ENCODE results near the gene PHF21B.
A peak's percentile ranks its signal among the peaks of the same experiment; 100 is the strongest.

PHF21B gene

DNA sequence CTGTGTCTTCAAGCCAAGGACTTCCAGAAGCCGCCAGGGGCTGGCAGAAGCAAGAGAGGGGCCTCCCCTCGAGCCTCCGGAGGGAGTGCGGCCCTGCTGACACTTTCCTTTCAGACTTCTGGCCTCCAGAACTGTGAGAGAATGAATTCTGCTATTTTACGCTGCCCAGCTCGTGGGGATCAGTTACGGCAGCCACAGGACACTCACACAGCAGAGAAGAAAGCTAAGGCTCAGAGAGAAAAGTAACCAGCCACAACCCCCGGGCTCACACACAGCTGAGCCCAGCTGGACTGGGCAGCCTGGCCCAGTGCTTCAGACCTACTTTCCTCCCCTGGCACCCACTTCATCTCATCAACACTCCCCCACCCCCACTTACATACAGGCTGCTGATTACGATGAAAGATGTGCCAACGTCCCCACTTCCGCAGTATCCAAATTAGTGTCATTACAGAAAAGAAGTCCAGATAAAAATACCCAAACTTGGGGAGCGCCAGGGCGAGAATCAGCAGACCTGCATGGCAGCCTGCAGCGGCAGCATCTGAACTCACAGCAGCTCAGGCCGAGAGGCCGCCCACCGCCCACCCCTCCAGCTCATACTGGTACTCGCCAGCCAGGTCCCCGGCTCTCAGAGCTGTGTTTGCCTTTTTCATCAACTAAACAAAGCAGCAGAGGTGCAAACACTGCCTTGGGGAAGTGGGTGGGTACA is 15.3 kb downstream of the PHF21B start:
- TF ChIP-seq CTCF (IDR thresholded peaks at IDR 0.05) (no peak), ZFX (IDR thresholded peaks at IDR 0.05; ENCODE audit: borderline replicate concordance) (no peak)

DNA sequence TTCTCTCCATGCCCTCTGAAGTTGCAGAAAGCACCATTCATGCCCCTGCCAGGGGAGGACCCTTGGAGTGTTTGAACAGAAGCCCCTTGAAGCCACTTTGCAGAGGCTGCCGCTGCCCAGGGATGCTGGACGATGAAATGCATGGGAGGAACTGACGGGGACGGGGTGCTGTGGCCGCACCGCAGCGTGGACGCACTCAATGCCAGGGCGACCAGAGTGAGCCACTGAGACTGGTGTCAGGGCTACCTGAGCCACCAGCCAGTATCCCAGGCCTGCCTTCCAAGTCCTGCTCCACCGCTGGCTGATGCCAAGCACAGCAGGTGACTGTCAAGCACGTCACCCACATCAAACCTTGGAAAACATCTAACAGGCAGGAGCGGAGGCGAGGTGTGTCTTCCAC is 17.6 kb downstream of the PHF21B start:
- no peak overlapping the region for H3K27ac ChIP-seq
- TF ChIP-seq CTCF (IDR thresholded peaks at IDR 0.05) (no peak), ZFX (IDR thresholded peaks at IDR 0.05; ENCODE audit: borderline replicate concordance) (no peak)

More for the DNA sequence above, 15.3 kb downstream of the PHF21B start:
- no peak overlapping the region for H3K27ac ChIP-seq

DNA sequence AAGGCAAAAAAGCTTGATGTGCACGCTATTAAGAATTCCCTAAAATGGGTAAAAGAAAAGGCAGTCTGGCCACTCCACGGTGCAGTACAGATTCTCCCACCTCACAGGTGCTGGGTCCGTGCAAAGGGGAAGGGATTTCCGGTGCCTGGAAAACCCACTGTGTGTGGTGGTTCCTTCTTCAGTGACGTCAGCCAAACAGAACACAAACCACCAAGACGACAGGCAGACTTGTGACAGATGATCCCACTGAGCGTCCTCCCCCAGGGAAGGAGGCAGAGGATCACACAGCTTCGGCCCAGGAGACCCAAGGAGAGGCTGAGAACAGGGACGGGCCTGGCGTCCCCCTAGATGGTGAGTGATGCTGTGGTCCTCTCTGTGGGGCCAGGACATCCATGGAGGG is 18.6 kb downstream of the PHF21B start:
- no peak overlapping the region for H3K27ac ChIP-seq
- TF ChIP-seq ZFX (IDR thresholded peaks at IDR 0.05; ENCODE audit: borderline replicate concordance) (no peak), CTCF (IDR thresholded peaks at IDR 0.05) (no peak)

DNA sequence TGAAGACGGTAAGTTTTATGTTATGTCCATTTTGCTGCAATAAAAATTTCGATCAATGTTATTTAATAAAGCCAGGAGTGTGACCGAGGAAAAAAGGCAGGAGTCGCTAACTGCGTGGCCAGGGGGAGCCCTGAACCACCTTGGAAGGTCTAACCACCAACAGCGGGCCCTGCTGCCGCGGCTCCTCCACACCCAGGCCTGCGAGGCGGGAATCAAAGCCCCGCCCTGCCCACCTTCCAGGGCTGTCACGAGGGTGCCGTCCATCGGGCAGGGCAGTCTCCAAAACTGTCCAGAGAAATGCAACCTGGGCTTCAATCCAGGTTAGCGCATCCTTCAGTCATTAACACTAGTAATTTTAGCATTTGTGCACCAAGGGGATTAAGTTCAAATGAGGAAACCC is 19.0 kb downstream of the PHF21B start:
- H3K27ac ChIP-seq: no peak overlapping the region

GRCh38 chr22:44990328-44990727 is 19.5 kb downstream of the PHF21B start:
- TF ChIP-seq CTCF (IDR thresholded peaks at IDR 0.05) (no peak), ZFX (IDR thresholded peaks at IDR 0.05; ENCODE audit: borderline replicate concordance) (no peak)
- H3K27ac ChIP-seq: no peak overlapping the region

More for the DNA sequence above, 19.0 kb downstream of the PHF21B start:
- TF ChIP-seq CTCF (IDR thresholded peaks at IDR 0.05) (no peak), ZFX (IDR thresholded peaks at IDR 0.05; ENCODE audit: borderline replicate concordance) (no peak)

DNA sequence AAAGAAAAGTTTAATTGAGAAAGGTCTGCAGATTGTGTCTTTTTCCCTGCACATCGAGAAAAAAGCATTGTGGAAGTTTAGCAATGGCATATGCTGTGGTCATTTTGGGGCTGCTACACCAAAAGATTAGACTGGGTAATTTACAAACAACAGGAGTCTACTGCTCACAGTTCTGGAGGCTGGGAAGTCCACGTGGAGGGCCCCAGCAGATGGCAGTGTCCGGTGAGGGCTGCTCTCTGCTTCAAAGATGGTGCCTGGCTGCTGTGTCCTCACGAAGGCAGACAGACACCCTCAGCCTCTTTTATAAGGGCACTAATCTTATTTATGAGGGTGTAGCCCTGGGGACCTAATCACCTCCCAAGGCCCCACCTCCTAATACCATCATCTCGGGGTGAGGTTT is 21.1 kb downstream of the PHF21B start:
- no peak overlapping the region for H3K27ac ChIP-seq
- TF ChIP-seq CTCF (IDR thresholded peaks at IDR 0.05) (peak; percentile 20; the same call in 1 of the 2 replicates), ZFX (IDR thresholded peaks at IDR 0.05; ENCODE audit: borderline replicate concordance) (no peak)

DNA sequence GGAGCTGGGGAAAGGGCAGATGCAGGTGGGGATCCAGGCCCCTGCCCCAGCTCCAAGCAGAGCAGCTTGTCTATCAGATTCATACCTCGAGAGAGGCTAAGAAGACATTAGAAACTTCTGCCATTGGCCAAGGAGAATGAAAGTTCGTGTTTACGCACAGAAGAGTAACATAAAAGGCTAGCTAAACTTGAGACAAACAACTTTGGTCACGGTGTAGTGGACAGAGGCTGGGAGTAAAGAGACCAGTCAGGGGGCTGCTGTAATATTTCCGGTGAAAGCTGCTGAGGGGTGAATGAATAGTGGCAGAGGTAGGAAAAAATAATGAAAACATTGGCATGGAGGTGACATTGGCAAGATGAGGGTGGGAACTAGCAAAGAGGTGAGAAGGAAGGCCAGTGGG is 22.9 kb downstream of the PHF21B start:
- H3K27ac ChIP-seq: no peak overlapping the region
- TF ChIP-seq CTCF (IDR thresholded peaks at IDR 0.05) (no peak), ZFX (IDR thresholded peaks at IDR 0.05; ENCODE audit: borderline replicate concordance) (no peak)
